ENCODE data around the gene CEP85.

Gene CEP85

GRCh38 chr1:26239936-26240335, 5.9 kb downstream of the CEP85 start:
- Mint-ChIP-seq H3K36me3 (ENCODE audit: low read depth) (peaks cover 46% of the 10 kb centered on the region), H3K4me1 (ENCODE audit: low read depth) (peaks cover 28% of the 10 kb centered on the region), H3K27me3 (no peaks in the 10 kb centered on the region), H3K27ac (no peak overlapping the region), H3K4me3 (no peak overlapping the region), H3K9me3 (no peaks in the 10 kb centered on the region)
- intact Hi-C loops (cut with micrococcal nuclease), result no loop called here

GRCh38 chr1:26252718-26253117, 18.7 kb downstream of the CEP85 start:
- Mint-ChIP-seq H3K27ac (no peak overlapping the region), H3K27me3 (no peaks in the 10 kb centered on the region), H3K4me3 (no peak overlapping the region), H3K4me1 (ENCODE audit: low read depth) (no peaks in the 10 kb centered on the region), H3K36me3 (ENCODE audit: low read depth) (peaks cover 90% of the 10 kb centered on the region), H3K9me3 (no peaks in the 10 kb centered on the region)
- intact Hi-C loops (cut with micrococcal nuclease), result no loop called here

GRCh38 chr1:26254404-26254803, 20.4 kb downstream of the CEP85 start:
- Mint-ChIP-seq H3K27me3 (no peaks in the 10 kb centered on the region), H3K4me3 (no peak overlapping the region), H3K36me3 (ENCODE audit: low read depth) (peaks cover 86% of the 10 kb centered on the region), H3K27ac (no peak overlapping the region), H3K9me3 (no peaks in the 10 kb centered on the region), H3K4me1 (ENCODE audit: low read depth) (peaks cover 16% of the 10 kb centered on the region)
- intact Hi-C loops (cut with micrococcal nuclease), result no loop called here

GRCh38 chr1:26257222-26257621, 23.2 kb downstream of the CEP85 start:
- intact Hi-C loops (cut with micrococcal nuclease), result no loop called here
- Mint-ChIP-seq H3K36me3 (ENCODE audit: low read depth) (peaks cover 89% of the 10 kb centered on the region), H3K4me1 (ENCODE audit: low read depth) (peaks cover 28% of the 10 kb centered on the region), H3K4me3 (no peak overlapping the region), H3K9me3 (no peaks in the 10 kb centered on the region), H3K27ac (peak overlapping the region; percentile 42), H3K27me3 (no peaks in the 10 kb centered on the region)

GRCh38 chr1:26259005-26259404, 25.0 kb downstream of the CEP85 start:
- Mint-ChIP-seq H3K4me3 (peak overlapping the region; percentile 23), H3K27me3 (no peaks in the 10 kb centered on the region), H3K9me3 (no peaks in the 10 kb centered on the region), H3K4me1 (ENCODE audit: low read depth) (peaks cover 28% of the 10 kb centered on the region), H3K27ac (peak overlapping the region; percentile 82), H3K36me3 (ENCODE audit: low read depth) (peaks cover 90% of the 10 kb centered on the region)
- intact Hi-C loops (cut with micrococcal nuclease), result no loop called here

- Mint-ChIP-seq H3K27me3 (no peaks in the 10 kb centered on the region), H3K4me3 (peak overlapping the region; percentile 23), H3K4me1 (ENCODE audit: low read depth) (peaks cover 28% of the 10 kb centered on the region), H3K27ac (peak overlapping the region; percentile 82), H3K36me3 (ENCODE audit: low read depth) (peaks cover 90% of the 10 kb centered on the region), H3K9me3 (no peaks in the 10 kb centered on the region)
- intact Hi-C loops (cut with micrococcal nuclease), result no loop called here
These were observed 25.6 kb downstream of the CEP85 start for GRCh38 chr1:26259578-26259977.

- Mint-ChIP-seq H3K9me3 (peaks cover 4% of the 10 kb centered on the region), H3K36me3 (ENCODE audit: low read depth) (peaks cover 86% of the 10 kb centered on the region), H3K4me3 (no peak overlapping the region), H3K4me1 (ENCODE audit: low read depth) (peaks cover 24% of the 10 kb centered on the region), H3K27ac (no peak overlapping the region), H3K27me3 (no peaks in the 10 kb centered on the region)
- intact Hi-C loops (cut with micrococcal nuclease), result no loop called here
These were observed 29.2 kb downstream of the CEP85 start for GRCh38 chr1:26263212-26263611.

- intact Hi-C loops (cut with micrococcal nuclease), result no loop called here
- H3K36me3 Mint-ChIP-seq (ENCODE audit: low read depth), result peaks cover 94% of the 10 kb centered on the region
- H3K9me3 Mint-ChIP-seq, result peaks cover 20% of the 10 kb centered on the region
- no peaks in the 10 kb centered on the region for H3K27me3 Mint-ChIP-seq
- no peak overlapping the region for H3K4me3 Mint-ChIP-seq
- peaks cover 2% of the 10 kb centered on the region for H3K4me1 Mint-ChIP-seq (ENCODE audit: low read depth)
- H3K27ac Mint-ChIP-seq, result no peak overlapping the region
These were observed 31.4 kb downstream of the CEP85 start for GRCh38 chr1:26265405-26265804.

- Mint-ChIP-seq H3K27me3 (no peaks in the 10 kb centered on the region), H3K36me3 (ENCODE audit: low read depth) (peaks cover 90% of the 10 kb centered on the region), H3K4me3 (no peak overlapping the region), H3K9me3 (peaks cover 20% of the 10 kb centered on the region), H3K27ac (no peak overlapping the region), H3K4me1 (ENCODE audit: low read depth) (peaks cover 10% of the 10 kb centered on the region)
- intact Hi-C loops (cut with micrococcal nuclease), result no loop called here
These were observed 34.5 kb downstream of the CEP85 start for GRCh38 chr1:26268290-26269197.

- Mint-ChIP-seq H3K36me3 (ENCODE audit: low read depth) (peaks cover 85% of the 10 kb centered on the region), H3K27ac (no peak overlapping the region), H3K27me3 (no peaks in the 10 kb centered on the region), H3K4me3 (no peak overlapping the region), H3K9me3 (peaks cover 20% of the 10 kb centered on the region), H3K4me1 (ENCODE audit: low read depth) (peaks cover 13% of the 10 kb centered on the region)
- intact Hi-C loops (cut with micrococcal nuclease), result no loop called here
These were observed 35.2 kb downstream of the CEP85 start for GRCh38 chr1:26269198-26269550.

GRCh38 chr1:26274801-26275425, 40.9 kb downstream of the CEP85 start:
- H3K27me3 Mint-ChIP-seq, result no peaks in the 10 kb centered on the region
- H3K4me3 Mint-ChIP-seq, result peak overlapping the region; percentile 48
- intact Hi-C loops (cut with micrococcal nuclease), result loop anchor here (2.0 to 10.0 kb wide), 3 partner anchors 40 to 120 kb away; partner anchors contain the start of gene CEP85
- H3K4me1 Mint-ChIP-seq (ENCODE audit: low read depth), result peaks cover 67% of the 10 kb centered on the region
- H3K36me3 Mint-ChIP-seq (ENCODE audit: low read depth), result peaks cover 70% of the 10 kb centered on the region
- peak overlapping the region; percentile 94 for H3K27ac Mint-ChIP-seq
- no peaks in the 10 kb centered on the region for H3K9me3 Mint-ChIP-seq

- H3K4me1 Mint-ChIP-seq (ENCODE audit: low read depth), result peaks cover 71% of the 10 kb centered on the region
- no peaks in the 10 kb centered on the region for H3K9me3 Mint-ChIP-seq
- H3K27me3 Mint-ChIP-seq, result no peaks in the 10 kb centered on the region
- H3K27ac Mint-ChIP-seq, result peak overlapping the region; percentile 94
- H3K4me3 Mint-ChIP-seq, result peak overlapping the region; percentile 48
- peaks cover 70% of the 10 kb centered on the region for H3K36me3 Mint-ChIP-seq (ENCODE audit: low read depth)
- intact Hi-C loops (cut with micrococcal nuclease), result loop anchor here (2.0 to 10.0 kb wide), 3 partner anchors 41 to 119 kb away; partner anchors contain the start of gene CEP85
These were observed 41.8 kb downstream of the CEP85 start for GRCh38 chr1:26275580-26276431.

GRCh38 chr1:26276432-26276838, 42.4 kb downstream of the CEP85 start:
- Mint-ChIP-seq H3K4me1 (ENCODE audit: low read depth) (peaks cover 78% of the 10 kb centered on the region), H3K36me3 (ENCODE audit: low read depth) (peaks cover 70% of the 10 kb centered on the region), H3K27ac (peak overlapping the region; percentile 94)

More at GRCh38 chr1:26276432-26276838, 42.4 kb downstream of the CEP85 start:
- intact Hi-C loops (cut with micrococcal nuclease), result loop anchor here (10.0 kb wide), 1 partner anchor 118 kb away; no protein-coding TSS in a partner anchor
- no peaks in the 10 kb centered on the region for H3K27me3 Mint-ChIP-seq
- no peaks in the 10 kb centered on the region for H3K9me3 Mint-ChIP-seq
- peak overlapping the region; percentile 53 for H3K4me3 Mint-ChIP-seq

All from dendritic cell treated with granulocyte-macrophage colony-stimulating factor and Interleukin-4, amounts not matched to agents 40 ng/mL and 50 ng/mL, for 4 days (primary cell).